ENCODE results near the gene ATP5F1E.
"Not testable (repeated sequence)": the region's sequence is repeated elsewhere in the genome, so short reads cannot be mapped to it uniquely, and the experiment has no call there.

ATP5F1E gene

DNA sequence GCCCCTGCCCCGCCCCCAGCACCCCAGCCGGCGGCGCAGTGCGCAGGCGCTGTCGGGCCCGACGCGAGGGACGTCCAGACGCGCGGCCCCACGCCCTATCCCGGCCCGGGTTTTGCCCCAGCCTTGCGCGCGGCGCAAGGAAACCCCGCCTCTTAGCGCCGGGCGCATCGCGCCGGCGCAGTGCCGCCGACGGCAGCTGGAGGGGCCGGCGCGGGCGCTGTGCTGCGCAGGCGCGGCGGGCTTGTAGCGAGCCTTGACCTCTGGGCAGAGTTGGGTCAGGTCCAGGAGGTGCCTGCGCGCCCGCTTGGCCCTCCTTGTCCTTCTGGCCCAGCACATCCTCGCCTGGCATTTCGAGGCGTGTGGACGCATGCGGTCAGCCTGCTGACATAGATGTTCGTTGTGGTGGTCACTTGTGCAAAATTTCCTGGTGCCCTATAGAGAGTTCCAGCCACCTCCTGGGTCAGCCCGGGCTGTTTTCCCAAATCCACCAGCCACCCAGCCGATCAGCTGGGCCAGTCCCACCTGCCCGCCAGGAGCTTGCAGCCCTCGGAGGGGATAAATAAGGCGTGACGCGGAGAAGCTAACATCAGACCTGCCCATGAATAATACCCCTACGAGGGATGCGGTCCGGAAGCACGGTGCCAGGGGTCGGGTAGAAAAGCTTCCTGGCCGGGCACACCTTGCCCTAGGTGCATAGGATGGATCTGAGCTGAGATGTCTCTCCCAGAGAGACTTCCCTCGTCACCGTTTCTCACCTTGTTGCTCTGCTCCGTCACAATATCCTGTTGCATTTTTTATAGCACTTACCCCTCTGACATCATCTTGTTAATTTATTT is 10.9 kb upstream of the ATP5F1E start:
- peak; percentile 71 for DNase-seq

DNA sequence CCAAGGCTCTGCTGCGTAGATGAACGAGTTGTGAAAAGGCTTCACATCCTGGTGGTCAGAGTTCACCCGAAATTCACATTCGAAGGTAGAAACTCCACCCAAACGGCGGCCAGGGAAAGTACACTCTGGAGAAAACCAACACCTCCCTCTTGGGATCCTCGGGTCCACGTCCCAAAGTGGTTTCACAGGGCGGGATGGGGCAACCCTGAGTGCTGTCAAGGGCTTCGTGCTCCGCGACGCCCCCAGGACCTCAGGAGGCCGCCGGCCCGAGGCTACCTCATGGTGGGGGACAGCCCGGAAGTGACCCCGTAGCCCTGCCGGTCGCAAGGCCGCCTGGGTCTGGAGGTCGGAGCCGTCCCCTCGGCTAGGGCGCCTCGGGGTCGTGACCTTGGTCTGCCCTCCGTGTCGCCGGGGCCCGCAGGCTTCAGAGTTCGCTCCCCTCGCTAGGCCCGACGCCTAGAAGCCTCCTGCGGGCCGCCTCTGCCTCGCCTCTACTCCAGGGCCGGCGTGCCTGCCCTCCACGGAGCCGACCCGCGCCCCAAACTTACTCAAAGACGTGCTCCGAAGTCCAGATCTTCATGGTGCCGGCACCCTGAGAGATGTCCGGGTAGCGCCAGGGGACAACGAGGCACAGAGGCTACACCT is 10.1 kb upstream of the ATP5F1E start, which contains the start of gene PRELID3B:
PRELID3B (minus strand) TSS at position 636 of the 645 bp plus-strand sequence; CDS start at position 580, 56 bp downstream.
- DNase-seq: no peak

DNA sequence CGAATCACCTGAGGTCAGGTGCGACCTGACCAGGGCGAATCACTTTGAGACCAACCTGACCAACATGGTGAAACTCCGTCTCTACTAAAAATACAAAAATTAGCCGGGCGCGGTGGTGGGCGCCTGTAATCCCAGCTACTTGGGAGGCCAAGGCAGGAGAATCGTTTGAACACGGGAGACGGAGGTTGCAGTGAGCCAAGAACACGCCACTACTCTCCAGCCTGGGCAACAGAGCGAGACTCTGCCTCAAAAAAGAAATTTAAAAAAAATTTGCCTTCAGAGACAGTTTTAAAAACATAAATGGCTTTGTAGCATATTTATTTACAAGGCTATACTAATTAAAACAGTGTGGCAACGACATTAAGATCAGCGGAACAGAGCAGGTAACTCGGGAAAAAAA is 9.4 kb upstream of the ATP5F1E start:
- not testable (repeated sequence) for DNase-seq

DNA sequence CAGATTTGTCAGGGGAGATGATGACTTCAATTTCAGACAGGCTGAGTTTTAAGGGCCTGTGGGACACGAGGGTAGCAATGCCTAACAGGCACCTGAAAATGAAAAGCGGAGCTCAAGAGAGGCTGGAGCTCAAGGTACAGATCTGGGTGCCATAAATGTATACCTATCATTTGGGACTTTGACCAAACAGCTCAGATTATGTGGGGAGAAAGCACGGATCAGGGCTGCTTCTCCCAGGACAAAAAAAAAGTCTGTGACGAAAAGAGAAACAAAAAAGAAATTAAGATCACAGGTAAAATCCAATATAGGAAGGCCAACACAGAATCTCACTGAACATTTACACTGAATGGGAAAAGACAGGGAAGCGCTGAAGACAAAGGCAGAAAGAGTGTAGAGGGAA is 8.5 kb upstream of the ATP5F1E start:
- DNase-seq: no peak

DNA sequence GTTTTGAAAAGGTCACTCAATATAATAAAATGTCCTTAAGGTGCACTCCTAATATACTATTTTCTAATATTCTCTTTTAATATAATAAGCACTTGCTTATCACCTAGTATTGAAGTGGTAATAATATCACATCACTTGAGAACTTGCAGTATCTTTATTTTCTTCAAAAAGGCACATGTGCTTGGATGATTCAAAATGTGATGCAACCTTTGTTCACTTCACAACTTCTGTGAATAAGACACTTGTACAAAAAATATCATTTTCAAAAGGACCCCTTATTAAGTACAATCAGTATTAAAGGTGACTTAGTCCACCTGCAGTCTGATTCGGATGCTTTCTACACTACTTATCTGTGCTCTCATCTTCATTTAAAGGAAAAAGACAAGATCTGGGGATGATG is 7.1 kb upstream of the ATP5F1E start:
- no peak for DNase-seq

DNA sequence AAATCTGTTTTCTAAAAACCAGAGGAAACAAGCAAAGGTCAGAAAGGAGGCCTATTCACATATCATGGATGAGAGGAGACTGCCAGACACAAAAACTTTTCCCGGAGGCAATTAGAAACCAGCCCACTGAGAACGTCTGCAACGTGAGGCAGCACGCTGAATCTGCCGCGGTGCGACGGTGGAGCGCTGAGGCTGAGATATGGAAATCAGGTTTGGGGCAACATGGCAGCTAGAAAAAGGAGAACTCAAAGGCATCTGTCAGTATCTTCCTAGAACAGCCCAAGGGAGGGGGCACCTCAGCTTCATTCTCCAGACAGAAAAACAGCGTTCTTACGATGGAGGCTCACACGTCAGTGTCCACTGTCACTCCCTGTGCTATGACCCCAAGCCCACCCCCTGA is 5.3 kb upstream of the ATP5F1E start:
- no peak for DNase-seq

DNA sequence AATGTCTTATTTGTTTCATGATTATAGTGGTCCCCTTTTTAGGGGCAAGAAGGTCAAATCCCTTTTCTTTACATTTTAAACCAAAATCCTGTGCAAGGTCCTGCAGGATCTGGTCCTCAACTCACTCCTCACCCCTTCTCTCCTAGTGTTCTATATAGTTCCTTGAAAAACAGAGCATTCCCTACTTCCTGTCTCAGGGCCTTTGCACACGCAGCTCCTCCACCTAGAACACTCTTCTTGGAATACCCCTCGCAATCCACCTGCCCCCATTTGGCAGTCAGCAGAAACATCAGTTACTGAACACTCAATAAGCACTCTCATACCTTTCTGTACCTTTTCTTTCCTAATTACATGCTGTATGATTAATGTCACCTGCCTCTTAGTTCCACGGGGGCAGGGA is 3.2 kb upstream of the ATP5F1E start:
- no peak for DNase-seq

DNA sequence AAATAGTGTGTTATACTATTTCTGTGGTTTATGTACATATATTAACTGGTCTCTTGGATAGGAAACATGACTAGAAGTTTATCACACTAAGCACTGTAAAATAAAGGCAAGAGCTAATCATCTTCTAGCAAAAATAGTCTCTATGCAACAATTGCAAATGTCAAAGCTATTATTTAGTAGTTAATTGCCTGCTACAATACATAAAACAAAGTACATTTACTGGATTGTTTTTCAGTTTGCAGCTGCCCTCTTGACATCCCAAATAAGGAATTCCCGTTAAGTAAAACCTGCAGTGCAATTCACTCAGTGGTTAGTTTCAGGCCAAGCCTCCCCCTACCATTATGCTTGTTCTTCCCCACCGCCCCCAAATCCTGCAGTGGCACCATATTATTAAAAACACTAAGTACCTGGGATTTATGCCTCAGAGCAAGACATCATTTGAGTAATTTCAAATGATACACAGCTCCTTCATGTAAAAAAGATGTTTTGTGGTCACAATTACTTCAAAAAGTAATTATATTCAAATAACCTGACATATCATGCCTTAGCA is 1.6 kb upstream of the ATP5F1E start:
- no peak for DNase-seq

DNA sequence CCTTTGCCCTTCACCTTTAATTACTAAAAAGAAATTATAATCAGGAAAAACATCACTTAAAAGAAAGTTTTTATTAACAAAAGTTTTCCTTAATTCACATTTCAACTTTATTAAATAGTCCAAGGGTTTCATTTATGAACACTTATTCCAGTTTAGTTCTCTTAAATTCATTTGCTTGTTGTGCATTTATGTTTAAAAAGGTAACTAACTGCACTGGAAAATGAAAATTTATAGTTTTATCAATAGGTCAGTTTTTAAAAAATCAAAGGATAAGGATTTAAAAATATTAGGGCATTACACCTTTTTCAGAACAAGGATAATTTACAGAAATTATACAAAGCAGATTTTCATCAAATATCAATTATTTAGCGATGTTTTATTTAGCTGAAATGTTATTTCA is 958 bp upstream of the ATP5F1E start:
- DNase-seq: no peak

DNA sequence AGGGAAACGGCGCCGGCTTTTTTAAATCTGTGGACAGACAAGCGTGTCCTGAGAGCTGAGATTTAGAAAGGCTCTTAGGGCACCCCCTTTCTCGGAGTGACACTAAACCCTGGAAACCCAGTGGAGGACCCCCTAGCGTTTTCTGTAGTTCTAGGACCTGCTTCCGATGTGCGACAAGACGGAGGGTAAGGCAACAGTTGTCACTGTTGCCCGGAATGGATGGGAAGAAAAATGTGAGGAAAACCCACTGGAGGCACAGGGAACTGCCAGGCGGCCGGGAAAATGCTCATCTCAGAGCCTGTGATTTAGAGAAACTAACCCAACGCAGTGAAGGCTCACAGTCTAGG is 551 bp upstream of the ATP5F1E start:
- no peak for DNase-seq

DNA sequence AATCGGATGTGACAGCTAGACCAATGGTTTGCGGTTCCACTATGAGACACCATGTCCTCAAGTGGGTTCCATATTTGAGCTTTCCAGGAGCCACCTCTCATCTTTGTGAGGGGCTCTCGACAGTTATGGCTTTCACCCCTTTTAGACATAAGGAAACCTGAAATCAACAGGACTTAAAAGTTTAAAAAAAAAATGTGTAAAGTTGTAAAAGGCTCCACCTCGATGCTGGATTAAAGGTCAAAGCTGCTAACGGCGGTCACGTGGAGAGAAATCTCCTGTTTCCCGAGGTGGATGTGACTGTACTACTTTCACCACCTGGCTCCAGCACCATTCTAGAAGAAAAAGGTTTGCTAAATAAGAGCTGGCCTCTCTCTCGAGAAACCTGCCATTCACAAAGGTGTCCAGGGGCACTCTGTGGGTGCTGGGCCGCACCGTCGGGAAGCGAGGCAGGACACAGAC is 542 bp downstream of the ATP5F1E start:
- DNase-seq: no peak

DNA sequence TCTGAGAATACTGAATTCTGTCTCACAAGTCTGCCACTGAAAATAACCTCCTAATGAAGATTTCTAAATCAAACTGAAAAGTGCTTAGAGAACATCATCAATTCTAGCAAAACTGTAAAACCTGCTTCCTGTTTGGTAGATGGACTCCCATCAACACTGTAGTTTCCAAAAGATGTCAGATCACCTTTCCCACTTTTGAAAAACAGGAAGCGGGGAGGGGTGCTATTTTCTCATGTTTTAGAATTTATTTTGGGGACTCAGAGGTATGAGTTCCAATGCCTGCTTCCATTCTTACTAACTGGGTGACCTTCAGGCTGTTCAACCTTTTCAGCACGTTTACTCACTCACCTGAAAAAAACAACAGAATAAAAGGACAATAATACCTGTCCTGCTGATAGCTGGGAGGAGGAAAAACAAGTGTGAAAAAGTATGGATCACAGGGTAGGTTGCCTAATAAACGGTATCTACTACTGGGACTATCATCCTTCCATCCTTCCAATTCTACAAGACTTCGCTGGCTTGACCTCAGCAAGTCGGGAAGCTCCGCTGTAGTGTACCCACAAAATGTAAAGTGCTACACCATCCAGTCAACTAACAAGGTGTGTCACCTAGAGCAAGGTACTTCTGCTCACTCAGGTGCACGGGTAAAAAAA is 1.1 kb downstream of the ATP5F1E start:
- DNase-seq: no peak

DNA sequence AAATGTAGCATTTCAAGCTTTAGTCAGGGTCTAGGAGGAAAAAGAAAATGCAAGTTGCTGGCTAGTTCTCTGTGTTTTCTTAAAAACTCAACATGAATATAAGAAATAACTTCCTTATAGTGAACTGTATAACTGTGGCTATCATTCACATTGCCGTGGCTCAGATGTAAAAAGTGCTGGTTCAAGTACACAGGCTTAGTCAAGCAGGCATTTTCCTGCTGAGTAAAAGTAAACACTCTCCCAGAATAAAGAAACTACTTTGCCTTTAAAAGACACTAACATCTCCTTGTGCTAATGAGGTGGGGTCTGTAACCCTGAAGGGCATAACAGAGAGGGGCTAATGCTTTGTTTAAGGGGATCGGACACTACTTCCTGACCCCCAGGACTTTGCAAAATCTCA is 3.3 kb downstream of the ATP5F1E start:
- DNase-seq: no peak

DNA sequence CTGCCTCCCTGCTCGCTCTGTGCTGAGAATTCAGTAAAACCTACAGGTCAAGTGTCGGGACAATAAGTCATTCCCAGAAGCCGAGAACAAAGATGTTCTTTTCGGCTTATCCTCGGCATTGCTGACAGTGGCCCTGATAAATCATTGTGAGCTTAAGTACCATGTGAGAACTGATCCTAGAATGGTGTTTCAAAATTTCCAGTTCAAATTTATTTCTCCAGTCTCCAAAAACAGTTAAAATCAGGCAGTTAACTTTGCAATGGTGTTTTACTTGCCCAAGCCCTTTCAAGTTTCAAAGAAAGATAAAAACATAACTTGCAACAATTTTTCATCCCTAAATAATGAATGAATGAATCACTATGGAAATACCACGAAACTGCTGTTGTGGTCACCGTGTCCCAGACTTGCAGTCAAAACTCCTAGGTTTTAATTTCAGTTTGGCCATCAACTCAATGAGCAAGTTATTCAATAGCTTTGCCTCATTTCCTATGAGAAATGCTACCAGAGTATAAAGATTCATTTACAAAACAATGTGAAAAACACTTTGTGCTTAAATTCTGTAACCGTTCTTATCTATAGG is 4.3 kb downstream of the ATP5F1E start:
- DNase-seq: no peak

DNA sequence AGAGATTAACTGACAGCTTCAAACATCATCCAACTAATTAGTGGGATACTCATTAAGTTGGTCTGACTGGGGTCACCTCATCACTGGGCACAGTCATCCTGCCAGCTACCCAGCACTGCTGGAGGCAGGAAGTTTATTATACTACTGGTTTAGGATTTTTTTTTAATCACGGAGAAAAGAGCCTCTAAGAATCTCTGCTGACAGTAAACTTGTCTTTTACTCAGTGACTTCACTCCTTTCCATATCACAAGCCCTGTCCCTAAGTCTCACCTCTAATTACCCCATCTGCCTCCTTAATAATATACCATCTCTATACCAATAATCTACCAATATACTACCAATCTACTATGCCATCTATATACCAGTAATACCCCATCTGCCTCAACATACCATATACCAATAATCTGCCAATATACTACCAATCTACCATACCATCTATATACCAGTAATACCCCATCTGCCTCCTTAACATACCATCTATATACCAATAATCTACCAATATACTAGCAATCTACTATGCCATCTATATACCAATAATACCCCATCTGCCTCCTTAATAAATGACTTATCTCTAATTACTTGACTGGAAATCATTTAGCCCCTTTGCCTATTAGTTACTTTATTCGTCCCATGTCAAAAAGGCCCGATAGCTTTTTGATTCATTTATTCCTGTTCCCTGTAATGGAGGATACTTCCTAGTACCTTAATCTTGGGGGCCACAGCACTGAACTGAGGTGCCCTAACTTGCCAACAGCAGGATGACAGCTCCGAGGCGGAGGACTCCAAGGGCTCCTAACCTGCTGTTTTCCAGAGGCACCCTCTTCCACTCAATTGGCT is 5.0 kb downstream of the ATP5F1E start:
- no peak for DNase-seq

DNA sequence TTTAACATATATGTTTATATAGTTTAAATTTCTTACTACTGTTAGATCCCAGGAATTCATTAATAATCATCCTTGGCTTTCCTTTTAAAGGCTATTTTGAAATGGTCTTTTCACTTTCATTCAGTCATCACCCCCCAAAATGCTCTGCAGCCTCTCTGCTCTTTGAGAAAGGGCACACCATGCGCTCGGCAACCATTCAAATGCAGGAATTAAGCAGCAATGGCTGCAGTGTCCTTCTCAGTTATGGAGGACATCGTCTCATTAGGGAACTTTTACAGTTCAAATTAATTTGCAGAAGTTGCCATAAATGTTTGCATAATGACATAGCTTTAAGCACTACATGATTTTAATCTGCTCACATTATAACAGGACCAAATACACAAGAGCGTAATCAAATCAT is 6.6 kb downstream of the ATP5F1E start:
- no peak for DNase-seq

DNA sequence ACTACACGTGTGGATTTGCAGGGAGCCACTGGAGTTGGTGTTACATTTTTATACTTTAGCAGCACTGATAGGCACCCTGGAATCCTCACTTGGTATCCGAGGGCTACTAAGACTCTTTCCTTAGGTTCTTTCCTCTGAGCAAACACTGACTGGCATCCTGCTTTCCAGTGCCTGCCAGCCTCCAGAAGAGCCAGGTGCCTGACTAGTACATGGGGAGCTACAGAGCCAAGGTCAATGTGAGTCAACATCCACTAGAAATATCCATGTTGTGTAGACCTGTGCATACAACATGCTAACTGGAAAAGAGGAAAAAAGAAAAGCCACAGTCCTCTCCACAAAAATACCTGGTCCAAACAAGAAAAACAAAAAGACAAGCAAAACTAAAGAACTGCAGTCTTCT is 7.0 kb downstream of the ATP5F1E start:
- DNase-seq: no peak

DNA sequence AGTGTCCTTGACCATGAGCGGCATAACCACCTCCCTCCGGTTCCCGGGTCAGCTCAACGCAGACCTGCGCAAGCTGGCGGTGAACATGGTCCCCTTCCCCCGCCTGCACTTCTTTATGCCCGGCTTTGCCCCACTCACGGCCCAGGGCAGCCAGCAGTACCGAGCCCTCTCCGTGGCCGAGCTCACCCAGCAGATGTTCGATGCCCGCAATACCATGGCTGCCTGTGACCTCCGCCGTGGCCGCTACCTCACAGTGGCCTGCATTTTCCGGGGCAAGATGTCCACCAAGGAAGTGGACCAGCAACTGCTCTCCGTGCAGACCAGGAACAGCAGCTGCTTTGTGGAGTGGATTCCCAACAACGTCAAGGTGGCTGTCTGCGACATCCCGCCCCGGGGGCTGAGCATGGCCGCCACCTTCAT is 8.0 kb downstream of the ATP5F1E start:
- DNase-seq: no peak

DNA sequence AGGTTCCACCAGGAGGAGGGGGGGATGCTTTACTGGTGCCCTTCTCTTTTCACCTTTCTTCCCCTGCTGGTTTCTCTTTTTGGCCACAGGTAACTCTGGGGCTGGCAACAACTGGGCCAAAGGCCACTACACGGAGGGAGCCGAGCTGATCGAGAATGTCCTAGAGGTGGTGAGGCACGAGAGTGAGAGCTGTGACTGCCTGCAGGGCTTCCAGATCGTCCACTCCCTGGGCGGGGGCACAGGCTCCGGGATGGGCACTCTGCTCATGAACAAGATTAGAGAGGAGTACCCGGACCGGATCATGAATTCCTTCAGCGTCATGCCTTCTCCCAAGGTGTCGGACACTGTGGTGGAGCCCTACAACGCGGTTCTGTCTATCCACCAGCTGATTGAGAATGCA is 8.5 kb downstream of the ATP5F1E start:
- no peak for DNase-seq

DNA sequence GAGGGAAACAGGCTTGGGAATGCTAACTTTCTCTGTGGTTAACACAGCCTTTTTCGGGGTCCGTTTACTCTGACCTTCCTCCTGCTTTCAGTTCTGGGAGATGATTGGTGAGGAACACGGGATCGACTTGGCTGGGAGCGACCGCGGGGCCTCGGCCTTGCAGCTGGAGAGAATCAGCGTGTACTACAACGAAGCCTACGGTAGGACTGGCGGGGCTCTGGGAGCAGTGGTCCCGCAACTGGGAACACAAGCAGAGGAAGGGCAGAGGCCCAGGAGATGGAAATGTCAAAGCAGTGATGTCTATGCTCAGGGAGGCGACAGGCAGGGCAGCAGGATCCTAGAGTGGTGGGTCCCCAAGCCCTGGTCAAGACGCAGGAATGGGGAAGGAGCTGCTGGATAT is 9.4 kb downstream of the ATP5F1E start:
- no peak for DNase-seq

DNA sequence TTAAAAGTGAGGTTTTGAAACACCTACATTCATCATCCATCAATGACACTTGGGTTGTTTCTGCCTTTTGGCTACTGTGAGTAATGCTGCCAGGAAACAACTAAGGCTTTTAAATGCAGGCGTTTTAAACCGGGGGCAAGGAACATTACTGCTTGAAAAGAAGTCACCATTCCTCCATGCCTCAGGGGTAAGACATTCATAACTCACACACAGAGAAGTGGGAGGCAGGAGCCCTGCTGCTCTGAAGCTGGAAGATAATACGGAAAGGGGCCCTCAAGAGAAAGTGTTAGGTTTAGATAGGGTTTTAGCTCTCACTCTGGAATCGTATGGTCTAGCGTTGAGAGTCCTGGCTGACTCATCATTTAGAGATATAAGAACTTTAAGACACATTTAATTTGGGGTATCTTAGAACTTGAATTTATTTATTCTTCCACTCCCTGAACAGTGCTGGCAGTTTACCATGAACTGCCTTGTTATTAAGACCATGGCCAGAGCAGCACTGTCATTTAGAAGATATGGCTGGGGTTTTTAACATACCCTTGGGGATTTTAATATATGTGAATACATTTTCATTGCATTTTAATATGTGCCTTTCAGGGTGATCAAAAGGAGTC is 11.1 kb downstream of the ATP5F1E start:
- DNase-seq: no peak

DNA sequence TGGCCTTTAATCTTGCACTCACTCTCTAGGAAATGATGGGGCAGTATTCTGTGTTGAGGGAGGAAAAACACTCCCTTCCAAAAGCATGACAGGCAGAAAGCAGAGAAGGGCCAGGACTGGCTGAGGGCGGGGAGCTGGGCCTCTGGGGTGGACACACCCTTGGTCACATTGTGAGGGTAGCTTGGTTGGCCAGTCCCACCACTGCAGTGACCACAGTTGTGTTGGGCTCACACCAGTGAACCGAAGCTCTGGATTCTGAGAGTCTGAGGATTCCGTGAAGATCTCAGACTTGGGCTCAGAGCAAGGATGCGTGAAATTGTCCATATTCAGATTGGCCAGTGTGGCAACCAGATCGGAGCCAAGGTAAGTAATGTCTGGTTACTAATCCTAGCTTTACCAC is 12.9 kb downstream of the ATP5F1E start, which contains the start of gene TUBB1:
TUBB1 (plus strand) TSS at position 213 of the 400 bp plus-strand sequence; CDS start at position 307, 94 bp downstream.
- DNase-seq: no peak

All from amniotic stem cell (primary cell).